ENCODE results near the gene RAMACL.

The RAMACL gene

DNA sequence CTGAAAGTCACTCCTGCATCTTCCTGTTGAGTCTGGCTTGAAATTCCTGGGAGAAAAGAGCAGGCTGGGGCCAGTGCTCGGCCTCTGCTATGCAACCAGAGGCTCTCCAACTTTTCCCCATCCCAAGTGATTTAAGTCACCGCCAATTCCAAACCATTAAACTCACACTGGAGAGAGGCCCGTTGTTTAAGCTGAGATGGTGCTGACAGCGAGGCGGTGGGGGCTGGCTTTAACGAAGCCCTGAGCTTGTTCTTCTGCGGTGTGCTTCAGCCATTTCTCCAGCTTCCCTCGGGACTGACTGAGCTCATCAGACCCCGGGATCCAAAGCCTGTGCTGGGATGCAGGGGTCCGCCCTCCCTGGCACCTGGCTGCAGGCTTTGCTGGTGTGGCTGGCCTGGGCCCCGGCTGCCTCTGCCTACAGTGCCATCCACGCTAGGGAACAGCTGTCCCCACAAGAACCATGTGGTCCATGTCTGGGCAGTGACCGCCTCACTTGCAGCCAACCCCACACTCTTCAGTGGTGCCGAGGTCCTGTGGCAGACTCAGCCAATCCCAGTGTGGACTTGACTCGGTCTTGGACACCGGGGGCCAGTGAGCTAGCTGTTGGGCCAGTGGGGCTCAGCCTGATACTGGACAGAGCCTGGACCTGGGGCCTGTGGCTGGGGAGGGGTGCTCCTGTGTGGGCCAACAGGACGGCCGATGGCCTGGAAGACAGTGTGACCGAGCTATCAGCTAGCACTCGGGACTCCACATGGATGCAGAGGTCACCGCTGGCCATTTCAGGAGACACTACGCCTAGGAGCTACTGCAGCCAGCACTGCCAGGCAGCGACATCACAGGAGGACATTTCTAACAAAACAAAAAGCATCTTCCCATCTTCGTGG, 21.2 kb downstream of the RAMACL start:
- Histone ChIP-seq H3K36me3 (ENCODE audit: control insufficient read depth in 1 of 2, insufficient read depth in 2 of 2, low read length in 2 of 2) (no peaks in the 10 kb centered on the region), H3K27me3 (ENCODE audit: control insufficient read depth in 1 of 2, insufficient read depth in 2 of 2, low read length in 2 of 2) (no peaks in the 10 kb centered on the region), H3K4me3 (ENCODE audit: low read depth in 1 of 2, low read length in 2 of 2) (no peak overlapping the region), H3K9me3 (ENCODE audit: control insufficient read depth in 1 of 2, low read length in 2 of 2) (no peaks in the 10 kb centered on the region), H3K27ac (ENCODE audit: low read depth, low read length) (no peak overlapping the region), H3K9ac (ENCODE audit: low read depth in 1 of 2, low read length in 2 of 2) (no peak overlapping the region), H3K4me1 (ENCODE audit: control insufficient read depth in 1 of 2, insufficient read depth in 2 of 2, low read length in 2 of 2) (no peaks in the 10 kb centered on the region)

DNA sequence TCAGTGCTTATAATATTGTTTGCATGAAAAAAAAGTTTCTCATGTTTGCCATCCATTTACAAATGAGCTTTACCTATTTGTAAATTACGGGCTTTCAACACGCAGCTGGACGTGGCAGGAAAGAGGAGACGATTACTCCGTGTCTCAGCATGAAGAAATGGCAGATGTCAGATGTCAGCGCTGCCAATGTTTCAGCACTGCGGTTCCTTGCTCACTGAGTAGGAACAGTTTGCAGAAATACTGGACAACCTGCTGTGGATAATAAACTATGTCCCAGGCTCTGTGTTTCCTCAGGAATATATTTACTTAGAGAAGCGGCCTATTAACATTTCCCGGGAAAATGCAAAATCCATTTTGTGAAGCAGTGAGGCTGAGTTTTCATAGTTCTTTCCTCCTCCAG, 22.7 kb downstream of the RAMACL start:
- Histone ChIP-seq H3K9ac (ENCODE audit: low read depth in 1 of 2, low read length in 2 of 2) (no peak overlapping the region), H3K4me3 (ENCODE audit: low read depth in 1 of 2, low read length in 2 of 2) (no peak overlapping the region), H3K4me1 (ENCODE audit: control insufficient read depth in 1 of 2, insufficient read depth in 2 of 2, low read length in 2 of 2) (no peaks in the 10 kb centered on the region), H3K36me3 (ENCODE audit: control insufficient read depth in 1 of 2, insufficient read depth in 2 of 2, low read length in 2 of 2) (no peaks in the 10 kb centered on the region), H3K9me3 (ENCODE audit: control insufficient read depth in 1 of 2, low read length in 2 of 2) (peaks cover 0 to 2% of the 10 kb centered on the region in 2 donors), H3K27me3 (ENCODE audit: control insufficient read depth in 1 of 2, insufficient read depth in 2 of 2, low read length in 2 of 2) (no peaks in the 10 kb centered on the region), H3K27ac (ENCODE audit: low read depth, low read length) (no peak overlapping the region)

DNA sequence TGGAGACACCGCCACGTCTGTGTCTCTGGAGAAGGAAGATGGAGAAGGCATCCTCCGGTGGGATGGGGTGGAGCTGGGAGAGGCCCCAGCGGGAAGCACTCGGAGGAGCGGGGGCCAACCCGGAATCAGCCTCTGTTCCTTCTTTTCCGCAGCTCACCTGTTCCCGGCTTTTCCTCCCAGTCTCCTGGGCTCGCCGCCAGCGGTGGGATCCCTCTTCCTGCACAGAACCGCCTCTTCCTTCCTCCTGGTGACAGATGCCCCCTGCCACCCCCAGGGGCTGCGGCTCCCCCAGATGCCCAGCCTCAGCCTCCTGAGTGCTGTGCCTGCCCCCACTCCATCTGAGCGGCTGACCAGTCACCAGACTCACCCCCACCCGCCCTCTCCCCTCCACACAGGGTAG, 23.3 kb downstream of the RAMACL start:
- no peak overlapping the region for H3K4me3 ChIP-seq (ENCODE audit: low read depth in 1 of 2, low read length in 2 of 2)
- H3K4me1 ChIP-seq (ENCODE audit: control insufficient read depth in 1 of 2, insufficient read depth in 2 of 2, low read length in 2 of 2): no peaks in the 10 kb centered on the region
- no peaks in the 10 kb centered on the region for H3K36me3 ChIP-seq (ENCODE audit: control insufficient read depth in 1 of 2, insufficient read depth in 2 of 2, low read length in 2 of 2)
- no peaks in the 10 kb centered on the region for H3K27me3 ChIP-seq (ENCODE audit: control insufficient read depth in 1 of 2, insufficient read depth in 2 of 2, low read length in 2 of 2)
- H3K27ac ChIP-seq (ENCODE audit: low read depth, low read length): no peak overlapping the region
- no peak overlapping the region for H3K9ac ChIP-seq (ENCODE audit: low read depth in 1 of 2, low read length in 2 of 2)
- peaks cover 0 to 2% of the 10 kb centered on the region in 2 donors for H3K9me3 ChIP-seq (ENCODE audit: control insufficient read depth in 1 of 2, low read length in 2 of 2)

DNA sequence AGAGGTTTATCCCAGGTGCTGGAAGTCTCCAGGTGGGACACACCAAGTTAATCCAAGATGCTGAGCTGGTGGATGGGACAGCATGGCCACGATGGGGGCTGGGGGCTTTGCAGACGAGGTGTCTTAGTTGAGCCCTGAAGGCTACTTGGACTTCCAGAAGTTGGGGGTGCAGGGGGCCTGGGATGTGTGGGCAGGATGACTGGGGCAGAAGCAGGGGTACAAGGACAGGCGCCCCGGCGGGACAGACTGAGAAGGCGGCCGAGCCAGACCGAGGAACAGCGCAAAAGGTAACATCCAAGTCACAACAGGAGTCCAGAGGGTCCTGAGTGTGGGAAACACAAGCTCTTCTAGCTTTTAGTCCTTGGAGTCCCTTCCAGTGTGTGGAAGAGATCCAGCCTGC, 23.8 kb downstream of the RAMACL start:
- H3K4me3 ChIP-seq (ENCODE audit: low read depth in 1 of 2, low read length in 2 of 2): no peak overlapping the region
- H3K4me1 ChIP-seq (ENCODE audit: control insufficient read depth in 1 of 2, insufficient read depth in 2 of 2, low read length in 2 of 2): no peaks in the 10 kb centered on the region
- H3K9ac ChIP-seq (ENCODE audit: low read depth in 1 of 2, low read length in 2 of 2): no peak overlapping the region
- peaks cover 0 to 2% of the 10 kb centered on the region in 2 donors for H3K9me3 ChIP-seq (ENCODE audit: control insufficient read depth in 1 of 2, low read length in 2 of 2)
- no peaks in the 10 kb centered on the region for H3K36me3 ChIP-seq (ENCODE audit: control insufficient read depth in 1 of 2, insufficient read depth in 2 of 2, low read length in 2 of 2)
- no peaks in the 10 kb centered on the region for H3K27me3 ChIP-seq (ENCODE audit: control insufficient read depth in 1 of 2, insufficient read depth in 2 of 2, low read length in 2 of 2)
- H3K27ac ChIP-seq (ENCODE audit: low read depth, low read length): no peak overlapping the region

DNA sequence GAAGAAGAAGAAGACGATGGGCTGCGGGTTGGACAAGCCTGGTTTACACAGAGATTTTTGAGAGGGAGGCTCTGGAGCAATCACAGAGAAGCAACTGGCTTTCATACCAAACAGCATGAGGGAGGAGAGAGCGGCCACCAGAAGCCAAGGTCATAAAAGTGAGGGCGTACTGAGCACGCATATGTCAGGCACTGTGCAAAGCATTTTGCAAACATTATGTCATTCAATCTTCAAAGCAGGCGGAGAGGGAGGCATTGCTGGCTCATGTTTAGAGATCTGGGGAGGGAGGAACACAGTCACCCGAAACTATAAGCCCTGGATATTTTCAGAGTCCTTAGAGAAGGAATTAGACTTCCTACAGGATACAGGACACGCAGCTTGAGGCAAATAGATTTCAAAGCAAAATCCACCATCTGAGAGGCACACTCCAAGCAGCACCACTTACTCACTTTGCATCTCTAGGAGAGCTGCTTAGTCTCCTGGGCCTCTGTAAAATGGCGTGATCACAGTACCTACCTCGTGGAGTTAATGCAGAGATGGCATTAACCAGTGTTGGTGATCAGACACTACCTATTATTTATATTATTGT, 24.6 kb downstream of the RAMACL start:
- H3K4me3 ChIP-seq (ENCODE audit: low read depth in 1 of 2, low read length in 2 of 2): no peak overlapping the region
- H3K27me3 ChIP-seq (ENCODE audit: control insufficient read depth in 1 of 2, insufficient read depth in 2 of 2, low read length in 2 of 2): no peaks in the 10 kb centered on the region
- no peak overlapping the region for H3K9ac ChIP-seq (ENCODE audit: low read depth in 1 of 2, low read length in 2 of 2)
- H3K36me3 ChIP-seq (ENCODE audit: control insufficient read depth in 1 of 2, insufficient read depth in 2 of 2, low read length in 2 of 2): no peaks in the 10 kb centered on the region
- H3K4me1 ChIP-seq (ENCODE audit: control insufficient read depth in 1 of 2, insufficient read depth in 2 of 2, low read length in 2 of 2): peaks cover 0 to 4% of the 10 kb centered on the region in 2 donors
- H3K27ac ChIP-seq (ENCODE audit: low read depth, low read length): no peak overlapping the region
- peaks cover 0 to 2% of the 10 kb centered on the region in 2 donors for H3K9me3 ChIP-seq (ENCODE audit: control insufficient read depth in 1 of 2, low read length in 2 of 2)

DNA sequence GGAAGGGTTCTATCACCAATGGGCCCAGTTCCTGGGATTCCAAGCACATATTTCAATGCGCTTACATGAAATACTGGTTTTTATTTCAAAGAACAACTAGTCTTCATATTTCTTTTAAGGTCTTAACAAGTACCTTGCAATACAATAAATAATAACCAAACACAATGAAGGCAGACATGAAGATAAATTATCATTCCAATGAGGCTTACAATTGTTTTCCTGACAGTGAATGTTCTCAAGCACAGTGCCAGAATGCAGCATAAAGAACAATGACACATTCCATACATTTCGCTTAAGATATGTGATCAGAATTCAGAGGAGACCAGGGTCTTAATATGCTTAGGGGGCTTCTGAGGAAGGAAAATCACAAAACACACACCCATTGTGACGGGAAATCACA, 26.3 kb downstream of the RAMACL start:
- Histone ChIP-seq H3K27ac (ENCODE audit: low read depth, low read length) (no peak overlapping the region), H3K27me3 (ENCODE audit: control insufficient read depth in 1 of 2, insufficient read depth in 2 of 2, low read length in 2 of 2) (no peaks in the 10 kb centered on the region), H3K4me1 (ENCODE audit: control insufficient read depth in 1 of 2, insufficient read depth in 2 of 2, low read length in 2 of 2) (peaks cover 0 to 9% of the 10 kb centered on the region in 2 donors), H3K9ac (ENCODE audit: low read depth in 1 of 2, low read length in 2 of 2) (no peak overlapping the region), H3K9me3 (ENCODE audit: control insufficient read depth in 1 of 2, low read length in 2 of 2) (peaks cover 0 to 2% of the 10 kb centered on the region in 2 donors), H3K36me3 (ENCODE audit: control insufficient read depth in 1 of 2, insufficient read depth in 2 of 2, low read length in 2 of 2) (no peaks in the 10 kb centered on the region), H3K4me3 (ENCODE audit: low read depth in 1 of 2, low read length in 2 of 2) (no peak overlapping the region)

DNA sequence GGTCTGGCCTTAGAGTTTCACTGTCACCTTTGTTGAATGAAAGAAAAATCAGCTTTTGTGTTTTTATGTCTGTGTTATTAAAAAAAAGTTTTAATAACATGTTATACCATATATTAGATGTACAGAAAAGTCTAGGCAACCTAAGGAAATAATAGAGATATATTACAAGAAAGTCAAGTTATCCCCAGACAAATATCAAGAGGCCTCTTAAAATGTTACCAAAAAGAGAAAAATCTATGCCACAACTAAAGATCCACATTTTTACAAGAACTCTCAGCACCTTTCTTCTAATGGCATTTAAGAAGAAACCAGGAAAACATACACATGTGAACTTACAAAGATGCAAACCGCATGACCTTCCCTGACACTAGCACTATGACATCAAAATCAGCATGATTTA, 26.8 kb downstream of the RAMACL start:
- no peak overlapping the region for H3K27ac ChIP-seq (ENCODE audit: low read depth, low read length)
- no peak overlapping the region for H3K4me3 ChIP-seq (ENCODE audit: low read depth in 1 of 2, low read length in 2 of 2)
- no peak overlapping the region for H3K9ac ChIP-seq (ENCODE audit: low read depth in 1 of 2, low read length in 2 of 2)
- peaks cover 0 to 9% of the 10 kb centered on the region in 2 donors for H3K4me1 ChIP-seq (ENCODE audit: control insufficient read depth in 1 of 2, insufficient read depth in 2 of 2, low read length in 2 of 2)
- H3K27me3 ChIP-seq (ENCODE audit: control insufficient read depth in 1 of 2, insufficient read depth in 2 of 2, low read length in 2 of 2): no peaks in the 10 kb centered on the region
- H3K36me3 ChIP-seq (ENCODE audit: control insufficient read depth in 1 of 2, insufficient read depth in 2 of 2, low read length in 2 of 2): no peaks in the 10 kb centered on the region
- peaks cover 0 to 2% of the 10 kb centered on the region in 2 donors for H3K9me3 ChIP-seq (ENCODE audit: control insufficient read depth in 1 of 2, low read length in 2 of 2)

DNA sequence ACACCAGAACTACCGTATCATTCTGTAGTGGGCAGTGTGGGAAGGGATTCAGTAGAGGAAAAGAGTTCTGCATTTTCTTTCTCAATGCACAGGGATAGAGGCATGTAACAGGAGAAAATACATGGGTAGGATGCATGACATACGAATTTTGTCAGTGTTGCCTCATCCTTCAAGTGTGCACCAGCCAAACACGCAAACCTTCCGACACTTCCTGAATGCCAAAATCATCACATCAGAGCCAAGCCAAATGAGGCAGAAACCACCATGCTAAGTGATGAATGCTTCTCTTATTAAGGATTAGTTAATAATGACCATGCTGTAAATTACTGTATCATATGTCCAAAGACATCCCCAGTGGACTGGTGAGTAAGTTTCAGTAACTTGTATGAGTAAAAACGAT, 27.3 kb downstream of the RAMACL start:
- peaks cover 0 to 9% of the 10 kb centered on the region in 2 donors for H3K4me1 ChIP-seq (ENCODE audit: control insufficient read depth in 1 of 2, insufficient read depth in 2 of 2, low read length in 2 of 2)
- no peak overlapping the region for H3K9ac ChIP-seq (ENCODE audit: low read depth in 1 of 2, low read length in 2 of 2)
- no peak overlapping the region for H3K4me3 ChIP-seq (ENCODE audit: low read depth in 1 of 2, low read length in 2 of 2)

DNA sequence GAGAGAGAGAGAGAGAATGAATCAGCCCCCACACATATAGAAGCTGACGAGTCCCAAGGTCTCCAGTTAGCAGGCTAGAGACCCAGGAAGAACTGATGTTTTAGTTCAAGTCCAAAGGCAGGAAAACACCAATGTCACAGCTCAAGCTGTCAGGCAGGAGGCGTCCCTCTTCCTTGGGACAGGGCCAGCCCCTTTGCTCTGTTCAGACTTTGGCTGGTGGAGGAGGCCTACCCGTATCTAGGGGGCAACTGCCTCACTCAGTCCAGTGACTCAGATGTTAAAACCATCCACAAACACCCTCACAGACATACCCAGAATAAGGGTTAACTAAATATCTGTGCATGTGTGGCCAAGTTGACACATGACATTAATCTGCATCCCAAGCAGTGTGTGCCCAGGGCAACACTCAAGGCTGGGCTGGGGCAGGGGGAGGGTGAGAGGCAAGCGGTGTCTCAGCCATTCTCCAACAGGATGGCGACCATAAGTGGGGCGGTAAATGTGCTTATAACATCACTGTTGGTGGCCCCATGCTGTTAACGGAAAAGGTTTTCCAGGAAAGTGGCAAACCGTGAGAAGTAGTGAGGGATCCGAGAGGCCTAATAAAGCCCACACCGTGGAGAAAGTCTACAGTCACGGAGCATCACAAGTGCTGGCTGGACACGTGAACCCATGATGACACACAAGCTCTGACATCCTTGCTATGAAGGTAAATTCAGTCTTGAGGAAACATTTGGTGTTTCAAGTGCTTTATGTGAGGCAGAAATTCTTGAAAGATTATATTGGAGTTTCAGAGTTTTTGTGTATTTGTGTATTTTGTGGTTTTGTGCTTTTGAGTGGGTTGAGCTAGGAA, 28.1 kb downstream of the RAMACL start:
- H3K4me3 ChIP-seq (ENCODE audit: low read depth in 1 of 2, low read length in 2 of 2): no peak overlapping the region
- H3K36me3 ChIP-seq (ENCODE audit: control insufficient read depth in 1 of 2, insufficient read depth in 2 of 2, low read length in 2 of 2): no peaks in the 10 kb centered on the region
- peaks cover 0 to 2% of the 10 kb centered on the region in 2 donors for H3K9me3 ChIP-seq (ENCODE audit: control insufficient read depth in 1 of 2, low read length in 2 of 2)
- H3K9ac ChIP-seq (ENCODE audit: low read depth in 1 of 2, low read length in 2 of 2): no peak overlapping the region
- no peaks in the 10 kb centered on the region for H3K27me3 ChIP-seq (ENCODE audit: control insufficient read depth in 1 of 2, insufficient read depth in 2 of 2, low read length in 2 of 2)
- H3K27ac ChIP-seq (ENCODE audit: low read depth, low read length): no peak overlapping the region
- H3K4me1 ChIP-seq (ENCODE audit: control insufficient read depth in 1 of 2, insufficient read depth in 2 of 2, low read length in 2 of 2): peaks cover 0 to 9% of the 10 kb centered on the region in 2 donors

More for the DNA sequence above, 27.3 kb downstream of the RAMACL start:
- H3K9me3 ChIP-seq (ENCODE audit: control insufficient read depth in 1 of 2, low read length in 2 of 2): peaks cover 0 to 2% of the 10 kb centered on the region in 2 donors
- no peak overlapping the region for H3K27ac ChIP-seq (ENCODE audit: low read depth, low read length)
- no peaks in the 10 kb centered on the region for H3K36me3 ChIP-seq (ENCODE audit: control insufficient read depth in 1 of 2, insufficient read depth in 2 of 2, low read length in 2 of 2)
- no peaks in the 10 kb centered on the region for H3K27me3 ChIP-seq (ENCODE audit: control insufficient read depth in 1 of 2, insufficient read depth in 2 of 2, low read length in 2 of 2)
